Measurements from ENCODE around the gene SERPINC1. TPM values are rescaled to one million over a fixed set of nuclear protein-coding genes. Genes with fewer than 3 reads are reported as not detected.
"Not testable (repeated sequence)": the region's sequence is repeated elsewhere in the genome, so short reads cannot be mapped to it uniquely, and the experiment has no call there.

The SERPINC1 gene
- total RNA-seq = under 1 TPM in 1 of 2 donors, not detected in 1; 0.61 TPM
- polyA plus RNA-seq = under 1 TPM; 0.08 to 0.17 TPM
- long read RNA-seq, donor 1 = 0 reads
- long read RNA-seq, donor 2 = 0 reads
- long read RNA-seq, donor 3 = 0 reads
- long read RNA-seq, donor 4 = 0 reads
- long read RNA-seq, donor 5 = 0 reads

- Histone ChIP-seq H3K27ac (ENCODE audit: low read depth in 1 of 2, low read length in 1 of 2) (no peak within 1 kb of the TSS), H3K9me3 (ENCODE audit: control insufficient read depth in 4 of 4, insufficient read depth in 3 of 4, low read length in 3 of 4) (peaks cover 0 to 2% (median 0%) of the 10 kb centered on the region in 4 donors), H3K9ac (ENCODE audit: insufficient read depth in 1 of 2, low read length in 2 of 2) (no peak within 1 kb of the TSS), H3K4me3 (no peak within 1 kb of the TSS), H3K36me3 (ENCODE audit: control insufficient read depth in 4 of 4, insufficient read depth in 4 of 4, low read length in 4 of 4) (no peaks in the 10 kb centered on the region), H3K27me3 (ENCODE audit: control insufficient read depth in 3 of 3, insufficient read depth in 3 of 3, low read length in 2 of 3) (no peaks in the 10 kb centered on the region), H3K4me1 (ENCODE audit: control insufficient read depth in 5 of 5, insufficient read depth in 5 of 5, low read length in 5 of 5) (no peaks in the 10 kb centered on the region)
- TF ChIP-seq, protein P1, sequence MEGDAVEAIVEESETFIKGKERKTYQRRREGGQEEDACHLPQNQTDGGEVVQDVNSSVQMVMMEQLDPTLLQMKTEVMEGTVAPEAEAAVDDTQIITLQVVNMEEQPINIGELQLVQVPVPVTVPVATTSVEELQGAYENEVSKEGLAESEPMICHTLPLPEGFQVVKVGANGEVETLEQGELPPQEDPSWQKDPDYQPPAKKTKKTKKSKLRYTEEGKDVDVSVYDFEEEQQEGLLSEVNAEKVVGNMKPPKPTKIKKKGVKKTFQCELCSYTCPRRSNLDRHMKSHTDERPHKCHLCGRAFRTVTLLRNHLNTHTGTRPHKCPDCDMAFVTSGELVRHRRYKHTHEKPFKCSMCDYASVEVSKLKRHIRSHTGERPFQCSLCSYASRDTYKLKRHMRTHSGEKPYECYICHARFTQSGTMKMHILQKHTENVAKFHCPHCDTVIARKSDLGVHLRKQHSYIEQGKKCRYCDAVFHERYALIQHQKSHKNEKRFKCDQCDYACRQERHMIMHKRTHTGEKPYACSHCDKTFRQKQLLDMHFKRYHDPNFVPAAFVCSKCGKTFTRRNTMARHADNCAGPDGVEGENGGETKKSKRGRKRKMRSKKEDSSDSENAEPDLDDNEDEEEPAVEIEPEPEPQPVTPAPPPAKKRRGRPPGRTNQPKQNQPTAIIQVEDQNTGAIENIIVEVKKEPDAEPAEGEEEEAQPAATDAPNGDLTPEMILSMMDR (IDR thresholded peaks at IDR 0.05; ENCODE audit: control extremely low read depth, extremely low read depth) = no peak
- WGBS, 2 donors = 96 to 97% methylated on average over 3 of the region's 3 CpGs
- DNase-seq (no peak), ATAC-seq (ENCODE audit: insufficient read depth, low FRiP score) (no peak)
These were observed at the start of gene SERPINC1 for GRCh38 chr1:173917149-173917548. TSS of gene SERPINC1 (minus strand) at chr1:173917327. CDS start at chr1:173917259, 68 bp downstream.

DNA sequence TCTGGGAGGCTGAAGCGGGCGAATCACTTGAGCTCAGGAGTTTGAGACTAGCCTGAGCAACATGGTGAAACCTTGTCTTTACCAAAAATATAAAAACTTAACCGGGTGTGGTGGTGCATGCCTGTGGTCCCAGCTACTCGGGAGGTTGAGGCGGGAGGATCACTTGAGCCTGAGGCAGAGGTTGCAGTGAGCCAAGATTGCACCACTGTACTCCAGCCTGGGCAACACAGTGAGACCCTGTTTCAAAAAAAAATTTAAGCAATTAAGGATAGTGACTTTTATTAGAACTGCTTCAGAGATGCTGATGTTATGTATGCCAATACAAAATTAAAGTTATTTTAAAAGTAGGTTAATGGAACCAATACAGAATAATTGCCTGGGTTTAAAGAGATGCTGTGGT, 48.8 kb upstream of the SERPINC1 start:
- H3K4me1 ChIP-seq (ENCODE audit: control insufficient read depth in 5 of 5, insufficient read depth in 5 of 5, low read length in 5 of 5); H3K27me3 ChIP-seq (ENCODE audit: control insufficient read depth in 3 of 3, insufficient read depth in 3 of 3, low read length in 2 of 3); H3K27ac ChIP-seq (ENCODE audit: low read depth in 1 of 2, low read length in 1 of 2); DNase-seq; ATAC-seq (ENCODE audit: insufficient read depth, low FRiP score); H3K4me3 ChIP-seq; H3K9me3 ChIP-seq (ENCODE audit: control insufficient read depth in 4 of 4, insufficient read depth in 3 of 4, low read length in 3 of 4); H3K9ac ChIP-seq (ENCODE audit: insufficient read depth in 1 of 2, low read length in 2 of 2): not testable (repeated sequence)
- WGBS, 2 donors = 87 to 95% methylated on average over 5 of the region's 5 CpGs
- H3K36me3 ChIP-seq (ENCODE audit: control insufficient read depth in 4 of 4, insufficient read depth in 4 of 4, low read length in 4 of 4) = peaks cover 10 to 35% (median 23%) of the 10 kb centered on the region in 4 donors

DNA sequence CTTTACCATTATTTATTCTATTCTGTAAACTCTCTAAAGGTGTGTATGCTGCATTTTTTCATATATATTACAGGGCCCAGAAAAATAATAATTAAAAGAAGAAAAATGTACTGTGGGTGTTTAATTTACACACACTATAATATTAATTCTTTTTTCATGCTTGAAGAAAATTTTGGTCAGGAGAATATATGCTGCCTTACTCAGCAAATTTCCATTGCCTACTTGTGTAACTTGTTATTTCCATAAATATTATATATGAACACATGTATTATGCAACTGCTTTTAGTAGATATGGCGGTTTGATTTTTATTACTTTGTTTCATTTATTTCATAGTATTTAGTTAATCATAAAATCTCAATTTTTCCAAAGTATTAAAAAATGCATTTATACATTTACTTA, 46.4 kb upstream of the SERPINC1 start:
- Histone ChIP-seq H3K4me3 (no peak overlapping the region), H3K9me3 (ENCODE audit: control insufficient read depth in 4 of 4, insufficient read depth in 3 of 4, low read length in 3 of 4) (no peaks in the 10 kb centered on the region), H3K9ac (ENCODE audit: insufficient read depth in 1 of 2, low read length in 2 of 2) (no peak overlapping the region), H3K36me3 (ENCODE audit: control insufficient read depth in 4 of 4, insufficient read depth in 4 of 4, low read length in 4 of 4) (peaks cover 12 to 42% (median 22%) of the 10 kb centered on the region in 4 donors), H3K4me1 (ENCODE audit: control insufficient read depth in 5 of 5, insufficient read depth in 5 of 5, low read length in 5 of 5) (peaks cover 0 to 3% (median 0%) of the 10 kb centered on the region in 5 donors), H3K27me3 (ENCODE audit: control insufficient read depth in 3 of 3, insufficient read depth in 3 of 3, low read length in 2 of 3) (no peaks in the 10 kb centered on the region), H3K27ac (ENCODE audit: low read depth in 1 of 2, low read length in 1 of 2) (no peak overlapping the region)
- ATAC-seq (ENCODE audit: insufficient read depth, low FRiP score) (no peak), DNase-seq (no peak)
- TF ChIP-seq, protein P1 (IDR thresholded peaks at IDR 0.05; ENCODE audit: control extremely low read depth, extremely low read depth) = no peak
- WGBS, 2 donors = 95% methylated on average over 1 of the region's 1 CpG

GRCh38 chr1:173960625-173961024, 43.5 kb upstream of the SERPINC1 start:
- 26 to 65% methylated on average over 5 of the region's 5 CpGs for WGBS, 2 donors
- DNase-seq = peak in 2 of 3 donors; percentile 6 to 7
- ATAC-seq (ENCODE audit: insufficient read depth, low FRiP score) = no peak

More at GRCh38 chr1:173960625-173961024, 43.5 kb upstream of the SERPINC1 start:
- Histone ChIP-seq H3K4me3 (no peak overlapping the region), H3K9me3 (ENCODE audit: control insufficient read depth in 4 of 4, insufficient read depth in 3 of 4, low read length in 3 of 4) (no peaks in the 10 kb centered on the region), H3K9ac (ENCODE audit: insufficient read depth in 1 of 2, low read length in 2 of 2) (no peak overlapping the region), H3K27me3 (ENCODE audit: control insufficient read depth in 3 of 3, insufficient read depth in 3 of 3, low read length in 2 of 3) (no peaks in the 10 kb centered on the region), H3K27ac (ENCODE audit: low read depth in 1 of 2, low read length in 1 of 2) (no peak overlapping the region), H3K4me1 (ENCODE audit: control insufficient read depth in 5 of 5, insufficient read depth in 5 of 5, low read length in 5 of 5) (peaks cover 0 to 3% (median 0%) of the 10 kb centered on the region in 5 donors), H3K36me3 (ENCODE audit: control insufficient read depth in 4 of 4, insufficient read depth in 4 of 4, low read length in 4 of 4) (peaks cover 12 to 35% (median 23%) of the 10 kb centered on the region in 4 donors)
- TF ChIP-seq, protein P1 (IDR thresholded peaks at IDR 0.05; ENCODE audit: control extremely low read depth, extremely low read depth) = no peak
